ENCODE results near the gene PGAP2. TPM values are rescaled to one million over a fixed set of nuclear protein-coding genes. Genes with fewer than 3 reads are reported as not detected.

Gene PGAP2
- total and polyA plus RNA-seq, 2 of the 4 experiments (the other 2 are of a cell fraction), result 10.6 to 31.3 TPM

- dilution Hi-C loops (cut with HindIII; ENCODE audit: low sequenced_read_pairs, unreplicated experiment), result no loop called here
These were observed 59.1 kb downstream of the PGAP2 start for GRCh38 chr11:3867209-3868091.

More at GRCh38 chr11:3867209-3868091, 59.1 kb downstream of the PGAP2 start:
- ChIA-PET CTCF (interaction anchor here (1.2 to 1.9 kb wide), 3 partner anchors 13 to 206 kb away, joined by 3 to 11 read pairs (median 8); partner anchors contain the start of gene STIM1), POLR2A (ENCODE audit: unreplicated experiment) (interaction anchor here (0.6 kb wide), 1 partner anchor 8 kb away, joined by 8 read pairs; no protein-coding TSS in a partner anchor)
- in situ Hi-C loops (cut with MboI; ENCODE audit: low sequenced_read_pairs), result no loop called here
- Histone ChIP-seq H2BK120ac (ENCODE audit: low read depth, low read length) (no peak overlapping the region), H4K91ac (ENCODE audit: insufficient read depth, low read depth, low read length) (0 out of 2 replicates have a peak overlapping the region, but pooled peaks have one; percentile 13), H3K27me3 (ENCODE audit: control insufficient read depth, insufficient read depth, low read length) (no peaks in the 10 kb centered on the region), H3K36me3 (ENCODE audit: control insufficient read depth, insufficient read depth, low read length) (no peaks in the 10 kb centered on the region), H2AK9ac (replicated peaks; ENCODE audit: low read depth, low read length, poor library complexity) (no peak overlapping the region), H3K9ac (ENCODE audit: low read depth, low read length) (no peak overlapping the region), H3K4ac (ENCODE audit: low read depth, low read length) (peak overlapping the region; percentile 63; the same call in 1 of the 2 replicates), H4K5ac (ENCODE audit: low read depth, low read length) (peak overlapping the region; percentile 12; the same call in 1 of the 2 replicates), H3K4me2 (ENCODE audit: low read depth, low read length) (peak overlapping the region; percentile 5; the same call in 1 of the 2 replicates), H3K56ac (ENCODE audit: extremely low read depth, insufficient read depth, low read length) (no peak overlapping the region), H3K79me1 (ENCODE audit: low read depth in 1 of 2, low read length in 2 of 2) (peaks cover 34 to 46% of the 10 kb centered on the region in 2 experiments), H2BK15ac (ENCODE audit: low read depth, low read length) (no peak overlapping the region), H3K4me1 (ENCODE audit: control insufficient read depth, insufficient read depth, low read length) (peaks cover 16% of the 10 kb centered on the region), H3K14ac (replicated peaks; ENCODE audit: low read depth, low read length) (peak overlapping the region; percentile 17; the same call in 1 of the 2 replicates), H4K20me1 (ENCODE audit: insufficient read depth, low read length) (no peaks in the 10 kb centered on the region), H3K4me3 (ENCODE audit: insufficient read depth, low read depth, low read length) (no peak overlapping the region), H4K8ac (ENCODE audit: low read depth in 2 of 2, low read length in 2 of 2) (no peak overlapping the region), H3K9me1 (ENCODE audit: insufficient read depth, low read length) (peaks cover 9% of the 10 kb centered on the region; the same call in 1 of the 2 replicates), H2BK5ac (ENCODE audit: low read depth, low read length, poor library complexity, severe bottlenecking) (no peak overlapping the region), H2AFZ (replicated peaks; ENCODE audit: low read length, poor library complexity) (no peak overlapping the region), H3K23ac (ENCODE audit: low read depth, low read length) (no peak overlapping the region; the same call in 1 of the 2 replicates), H3K18ac (ENCODE audit: low read depth, low read length) (peak overlapping the region; percentile 56), H3K9me3 (ENCODE audit: control insufficient read depth, insufficient read depth, low read length) (no peaks in the 10 kb centered on the region), H2BK20ac (ENCODE audit: low read depth, low read length) (no peak overlapping the region), H3K27ac (ENCODE audit: insufficient read depth, low read length) (no peak overlapping the region), H2AK5ac (ENCODE audit: low read depth, low read length) (no peak overlapping the region; the same call in 1 of the 2 replicates)
- DNase-seq (no peak), ATAC-seq (ENCODE audit: low read depth) (0 out of 2 replicates have a peak, but pooled peaks have one; percentile 28)
- intact Hi-C loops (cut with micrococcal nuclease), result no loop called here
- BruUV-seq (replicated peaks), result no TSS peak
- 53% methylated on average over 3 of the region's 6 CpGs; no CpG with 5 or more reads in 1 of the 2 experiments for WGBS, 2 experiments (ENCODE audit: extremely low coverage in 2 of 2, insufficient read length in 1 of 2)
- TF ChIP-seq RCOR1 (IDR thresholded peaks at IDR 0.05; ENCODE audit: insufficient replicate concordance, low read length), result no peak
- TF ChIP-seq CTCF (conservative IDR thresholded peaks at IDR 0.05; ENCODE audit: low read depth, low read length), result no peak
- no peak for TF ChIP-seq FOS (IDR thresholded peaks at IDR 0.05; ENCODE audit: low read depth, low read length)
- TF ChIP-seq MAZ (IDR thresholded peaks at IDR 0.05; ENCODE audit: borderline replicate concordance, low read depth, low read length), result no peak
- no peak for TF ChIP-seq CEBPB (IDR thresholded peaks at IDR 0.05; ENCODE audit: low read depth, low read length)
- TF ChIP-seq BHLHE40 (IDR thresholded peaks at IDR 0.05; ENCODE audit: low read depth, low read length), result no peak
- TF ChIP-seq MAFK (IDR thresholded peaks at IDR 0.05; ENCODE audit: low read depth, low read length), result no peak
- no peak for TF ChIP-seq SMC3 (IDR thresholded peaks at IDR 0.05; ENCODE audit: low read depth, low read length)
- TF ChIP-seq RAD21 (IDR thresholded peaks at IDR 0.05; ENCODE audit: low read length), result no peak
- TF ChIP-seq ELK1 (IDR thresholded peaks at IDR 0.05; ENCODE audit: borderline replicate concordance, low read depth, low read length), result no peak
- TF ChIP-seq POLR2A (IDR thresholded peaks at IDR 0.05; ENCODE audit: low read depth, low read length), result no peak
